ENCODE results near the gene CREB5. TPM values are rescaled to one million over a fixed set of nuclear protein-coding genes. Genes with fewer than 3 reads are reported as not detected.

Gene CREB5
- total and polyA plus RNA-seq, 8 donors, result 2.5 to 11.5 (median 3.6) TPM

GRCh38 chr7:28787106-28787505, 374.8 kb downstream of the CREB5 start:
- Histone ChIP-seq H3K9me3 (no peaks in the 10 kb centered on the region), H3K27ac (no peak overlapping the region), H3K4me3 (no peak overlapping the region), H3K27me3 (no peaks in the 10 kb centered on the region), H3K4me1 (no peaks in the 10 kb centered on the region), H3K36me3 (no peaks in the 10 kb centered on the region)
- intact Hi-C loops (cut with DNase I), result no loop called here
- ATAC-seq (peak in 1 of 4 donors; percentile 34), FAIRE-seq (no peak), DNase-seq (no peak)
- no peak for TF ChIP-seq CTCF (IDR thresholded peaks at IDR 0.05)

GRCh38 chr7:28790467-28790866, 378.1 kb downstream of the CREB5 start:
- no peak overlapping the region for H3K27ac ChIP-seq
- TF ChIP-seq CTCF (IDR thresholded peaks at IDR 0.05), result no peak
- no peak overlapping the region for H3K4me3 ChIP-seq
- no peaks in the 10 kb centered on the region for H3K4me1 ChIP-seq
- ATAC-seq, result no peak
- DNase-seq, result no peak
- peaks cover 0 to 5% (median 0%) of the 10 kb centered on the region in 4 donors for H3K27me3 ChIP-seq
- intact Hi-C loops (cut with DNase I), result no loop called here
- FAIRE-seq, result no peak
- H3K36me3 ChIP-seq, result no peaks in the 10 kb centered on the region
- 67 to 85% methylated on average over 4 of the region's 4 CpGs for WGBS, 2 donors
- H3K9me3 ChIP-seq, result no peaks in the 10 kb centered on the region

GRCh38 chr7:28792858-28793257, 380.5 kb downstream of the CREB5 start:
- DNase-seq (no peak), ATAC-seq (no peak), FAIRE-seq (no peak)
- H3K27me3 ChIP-seq, result peaks cover 0 to 5% (median 0%) of the 10 kb centered on the region in 4 donors
- H3K4me1 ChIP-seq, result no peaks in the 10 kb centered on the region
- H3K27ac ChIP-seq, result no peak overlapping the region
- no peaks in the 10 kb centered on the region for H3K9me3 ChIP-seq
- 64 to 72% methylated on average over 2 of the region's 2 CpGs for WGBS, 2 donors
- no peak for TF ChIP-seq CTCF (IDR thresholded peaks at IDR 0.05)
- H3K4me3 ChIP-seq, result no peak overlapping the region
- intact Hi-C loops (cut with DNase I), result no loop called here
- no peaks in the 10 kb centered on the region for H3K36me3 ChIP-seq

GRCh38 chr7:28793381-28794085, 381.2 kb downstream of the CREB5 start:
- no peak for ATAC-seq
- no peak for FAIRE-seq

More at GRCh38 chr7:28793381-28794085, 381.2 kb downstream of the CREB5 start:
- no peaks in the 10 kb centered on the region for H3K4me1 ChIP-seq
- 75 to 81% methylated on average over 9 of the region's 9 CpGs for WGBS, 2 donors
- no peak for DNase-seq
- intact Hi-C loops (cut with DNase I), result no loop called here
- no peak overlapping the region for H3K4me3 ChIP-seq
- H3K36me3 ChIP-seq, result no peaks in the 10 kb centered on the region
- no peak for TF ChIP-seq CTCF (IDR thresholded peaks at IDR 0.05)
- peaks cover 0 to 5% (median 0%) of the 10 kb centered on the region in 4 donors for H3K27me3 ChIP-seq
- no peak overlapping the region for H3K27ac ChIP-seq
- H3K9me3 ChIP-seq, result no peaks in the 10 kb centered on the region

Data from pancreas (tissue), 10 donors.